Cortex of kidney (tissue), 1 donor: ENCODE measurements around the gene ARFGEF2.

Experiments used
- DNase-seq: peaks from one replicate; lab custom pipeline; 2025; lab: John Stamatoyannopoulos, UW

Gene ARFGEF2

DNA sequence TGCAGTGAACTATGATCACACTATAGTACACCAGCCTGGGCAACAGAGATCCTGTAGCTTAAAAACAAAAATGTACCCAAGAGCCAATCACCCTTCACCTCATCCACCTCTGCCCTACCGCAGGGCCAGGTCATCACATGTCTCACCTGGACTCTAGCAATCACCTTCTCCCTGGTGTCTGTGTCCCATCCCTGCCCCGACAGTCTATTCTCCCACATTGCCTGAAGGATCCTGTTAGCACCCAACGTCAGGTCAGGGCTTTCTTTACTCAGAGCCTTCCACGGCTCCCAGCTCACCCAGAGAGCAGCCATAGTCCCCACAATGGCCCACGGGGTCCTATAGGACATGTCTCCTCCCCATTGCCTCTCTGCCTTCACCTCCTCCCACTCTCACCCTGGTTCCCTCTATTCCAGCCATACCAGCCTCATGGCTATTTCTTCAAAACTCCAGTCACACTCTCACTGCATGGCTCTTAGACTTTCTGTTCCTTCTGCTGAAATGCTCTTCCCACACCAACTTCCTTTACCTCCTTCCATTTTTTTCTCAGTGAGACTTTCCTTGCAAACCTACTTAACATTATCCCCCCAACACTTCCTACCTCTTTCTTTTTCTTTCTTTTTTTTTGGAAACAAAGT, 22.5 kb upstream of the ARFGEF2 start:
- no peak for DNase-seq

DNA sequence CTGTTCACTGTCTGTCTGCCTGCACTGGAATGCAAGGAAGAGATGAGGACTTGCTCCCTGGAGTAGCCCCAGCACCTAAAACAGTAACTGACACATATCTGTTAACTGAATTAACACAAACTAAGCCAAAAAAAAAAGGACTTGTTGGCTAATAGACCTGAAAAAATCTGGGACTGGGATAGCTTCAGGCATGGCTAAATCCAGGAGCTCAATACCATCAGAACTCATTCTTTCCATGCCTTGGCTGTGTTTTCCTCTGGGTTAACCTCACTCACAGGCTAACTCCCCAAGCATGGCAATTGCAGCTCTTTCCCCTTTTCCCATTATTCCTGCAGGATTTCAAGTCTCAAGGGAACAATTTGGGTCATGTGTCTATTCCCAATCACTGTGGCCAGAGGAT, 21.6 kb upstream of the ARFGEF2 start:
- no peak for DNase-seq

DNA sequence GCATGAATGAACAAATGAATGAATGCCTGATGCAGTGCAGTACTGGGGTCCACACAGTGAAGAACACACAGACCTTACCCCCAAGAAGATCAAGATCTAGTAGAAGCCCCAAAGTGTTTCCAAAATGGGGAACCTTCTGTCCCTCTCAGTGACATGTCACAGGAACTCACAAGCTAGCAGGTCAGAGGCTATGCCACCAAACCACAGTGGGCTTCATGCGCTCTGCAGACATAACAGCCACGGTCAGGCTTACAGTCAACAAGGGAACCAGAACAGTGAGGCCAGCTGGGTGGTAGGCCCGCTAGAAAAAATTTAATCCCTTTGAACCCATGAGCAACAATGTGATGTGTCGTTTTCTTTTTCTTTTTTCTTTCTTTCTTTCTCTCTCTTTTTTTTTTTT, 20.2 kb upstream of the ARFGEF2 start:
- no peak for DNase-seq

GRCh38 chr20:48903705-48904104, 17.8 kb upstream of the ARFGEF2 start:
- DNase-seq = no peak

DNA sequence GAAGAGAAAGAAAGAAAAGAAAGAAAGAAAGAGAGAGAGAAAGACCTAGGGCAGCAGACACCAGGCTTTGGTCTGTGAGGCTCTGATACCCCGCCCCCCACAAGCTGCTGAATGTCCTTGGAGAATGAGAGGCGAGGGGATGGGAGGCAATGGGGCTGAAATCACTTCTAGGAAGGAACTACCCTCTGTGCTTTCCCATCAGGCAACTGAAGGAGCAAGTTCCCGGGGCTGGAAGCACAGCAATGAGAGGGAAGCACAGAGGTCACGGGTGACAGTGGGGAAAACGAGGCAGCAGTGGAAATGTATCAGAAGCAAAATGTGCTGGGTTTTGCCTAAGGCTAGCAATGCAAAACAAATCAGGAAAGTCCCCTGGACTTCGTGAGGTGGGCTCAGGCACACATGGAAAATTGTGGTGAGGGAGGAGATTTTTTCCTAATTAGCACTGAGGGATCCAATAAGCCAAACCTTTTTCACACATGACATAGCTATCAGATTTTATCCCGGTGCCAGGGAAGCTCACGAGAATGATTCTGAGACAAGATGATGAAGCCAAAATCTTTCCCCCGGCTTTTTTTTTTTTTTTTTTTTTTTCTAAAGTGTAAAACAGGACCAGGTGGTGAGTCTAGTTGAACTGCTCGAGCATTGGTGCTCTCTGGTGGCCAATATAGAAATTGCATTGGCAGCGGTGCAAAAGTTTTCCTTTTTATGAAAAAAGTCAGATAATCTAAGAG, 16.8 kb upstream of the ARFGEF2 start:
- no peak for DNase-seq

DNA sequence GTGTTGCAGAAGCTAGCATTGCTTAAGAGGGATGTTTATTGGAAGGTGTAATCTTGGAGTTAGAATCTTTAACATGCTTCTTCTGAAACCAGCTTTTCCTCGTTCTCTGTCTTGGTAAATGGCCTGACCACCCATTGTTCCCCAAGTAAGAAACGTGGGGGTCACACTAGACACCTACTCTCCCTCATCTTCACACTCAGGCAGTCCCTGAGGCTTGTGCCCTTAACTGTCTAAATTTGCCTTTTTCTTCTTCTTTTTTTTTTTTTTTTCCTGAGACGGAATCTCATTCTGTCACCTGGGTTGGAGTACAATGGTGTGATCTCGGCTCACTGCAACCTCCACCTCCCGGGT, 16.2 kb upstream of the ARFGEF2 start:
- no peak for DNase-seq

GRCh38 chr20:48906221-48906877, 15.2 kb upstream of the ARFGEF2 start:
- DNase-seq = no peak

- DNase-seq = no peak
These were observed 12.7 kb upstream of the ARFGEF2 start for GRCh38 chr20:48908656-48909319.

DNA sequence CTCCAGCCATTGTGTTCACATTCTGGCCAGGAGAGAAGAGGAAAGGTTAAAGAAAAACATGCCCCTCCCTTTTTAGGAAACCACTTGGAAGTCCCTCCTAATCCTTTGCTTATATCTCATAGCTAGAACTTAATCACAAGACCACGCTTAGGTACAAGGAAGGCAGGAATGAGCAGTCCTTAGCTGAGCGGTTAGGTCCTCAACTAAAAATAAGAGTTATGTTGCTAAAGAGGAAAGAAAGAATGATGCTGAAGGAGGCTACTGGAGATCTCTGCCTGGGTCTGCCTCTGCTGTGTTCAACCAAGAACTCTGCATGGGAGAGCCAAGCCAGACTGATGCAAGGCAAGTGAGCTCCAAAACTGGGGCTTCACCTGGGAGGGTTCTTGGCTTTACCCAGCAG, 11.6 kb upstream of the ARFGEF2 start:
- no peak for DNase-seq

- no peak for DNase-seq
These were observed 11.1 kb upstream of the ARFGEF2 start for GRCh38 chr20:48910347-48910781.

- DNase-seq = no peak
These were observed 9.4 kb upstream of the ARFGEF2 start for GRCh38 chr20:48912065-48912464.

DNA sequence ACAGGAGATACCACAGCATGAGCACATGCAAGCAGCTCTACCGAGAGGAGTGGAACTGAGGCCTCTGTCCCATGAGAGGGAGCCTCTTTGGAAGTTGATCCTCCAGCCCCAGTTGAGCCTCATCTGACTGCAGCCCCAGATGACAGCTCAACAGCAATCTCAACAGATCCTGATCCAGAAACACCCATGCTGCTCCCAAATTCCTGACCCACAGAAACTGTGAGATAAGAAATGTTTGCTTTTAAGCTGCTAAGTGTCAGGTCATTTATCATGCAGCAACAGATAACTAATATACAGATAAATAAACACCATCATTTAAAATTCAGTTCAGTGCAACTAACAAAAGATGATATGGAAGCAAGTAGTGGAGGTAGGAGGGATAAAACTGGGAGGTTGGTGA, 4.8 kb upstream of the ARFGEF2 start:
- no peak for DNase-seq

DNA sequence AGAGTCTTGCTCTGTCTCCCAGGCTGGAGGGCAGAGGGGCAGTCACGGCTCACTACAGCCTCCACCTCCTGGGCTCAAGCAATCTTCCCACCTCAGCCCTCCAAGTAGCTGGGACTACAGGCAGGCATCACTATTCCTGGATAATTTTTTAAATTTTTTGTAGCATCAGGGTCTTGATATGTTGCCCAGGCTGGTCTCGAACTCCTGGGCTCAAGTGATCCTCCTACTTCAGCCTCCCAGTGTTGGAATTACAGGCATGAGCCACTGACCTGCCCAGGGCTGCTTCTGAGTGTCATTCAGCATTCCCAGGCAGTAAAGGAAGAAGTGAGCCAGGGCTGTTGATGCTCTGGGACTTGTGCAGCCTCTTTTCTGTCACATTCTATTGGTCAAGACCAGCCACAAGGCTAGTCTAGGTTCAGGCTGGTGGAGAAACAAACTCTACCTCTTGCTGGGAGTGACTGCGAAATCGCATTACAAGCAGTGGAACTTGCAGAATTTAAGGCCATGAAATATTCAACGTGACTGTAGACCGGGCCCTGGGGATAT, 2.1 kb upstream of the ARFGEF2 start:
- no peak for DNase-seq

- no peak for DNase-seq
These were observed 1.5 kb upstream of the ARFGEF2 start for GRCh38 chr20:48919882-48920526.

- DNase-seq = no peak
These were observed 864 bp upstream of the ARFGEF2 start for GRCh38 chr20:48920527-48921167.

DNA sequence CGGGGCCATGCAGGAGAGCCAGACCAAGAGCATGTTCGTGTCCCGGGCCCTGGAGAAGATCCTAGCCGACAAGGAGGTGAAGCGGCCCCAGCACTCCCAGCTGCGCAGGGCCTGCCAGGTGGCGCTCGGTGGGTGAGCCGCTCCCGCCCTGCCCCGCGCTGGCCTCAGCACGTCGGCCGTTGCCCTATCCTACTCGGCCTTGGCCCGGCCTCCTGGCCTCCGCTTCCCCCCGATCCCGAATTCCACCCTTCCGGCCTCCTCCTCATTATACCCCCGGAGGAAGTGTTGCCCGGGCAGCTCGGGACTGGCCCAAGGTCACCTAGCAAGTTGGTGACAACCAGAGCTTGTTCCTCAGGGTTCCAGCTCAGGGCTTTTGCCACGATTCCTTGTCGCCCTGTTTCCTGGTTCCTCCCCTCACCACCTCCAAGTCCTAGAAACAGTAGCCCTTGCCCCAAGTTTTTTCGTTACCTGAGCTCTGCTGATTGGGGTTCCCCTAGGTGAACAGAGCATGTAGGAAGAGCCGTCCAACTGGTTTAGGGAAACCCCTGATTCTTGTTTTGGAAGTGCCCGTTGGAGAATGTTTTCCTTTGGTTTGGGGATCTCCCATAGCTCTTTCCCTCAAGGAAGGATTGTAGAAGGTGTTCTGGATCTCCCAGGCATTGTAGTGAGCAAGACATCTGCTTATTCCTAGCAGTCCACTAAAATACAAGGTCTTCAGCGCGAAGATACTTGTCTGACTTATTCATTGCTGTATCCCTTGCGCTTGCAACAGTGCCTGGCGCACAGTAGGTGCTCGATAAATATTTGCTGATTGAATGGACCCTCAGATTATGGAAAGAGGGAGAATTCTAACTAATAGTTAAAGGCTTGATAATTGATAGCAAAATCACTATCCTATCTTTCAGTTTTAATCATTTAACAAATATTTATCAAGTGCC, 641 bp downstream of the ARFGEF2 start:
- DNase-seq = no peak

- DNase-seq = no peak
These were observed 1.7 kb downstream of the ARFGEF2 start for GRCh38 chr20:48923149-48923718.

- DNase-seq = no peak
These were observed 3.2 kb downstream of the ARFGEF2 start for GRCh38 chr20:48924756-48925109.

- DNase-seq = no peak
These were observed 4.8 kb downstream of the ARFGEF2 start for GRCh38 chr20:48926267-48926666.

GRCh38 chr20:48926821-48927220, 5.3 kb downstream of the ARFGEF2 start:
- DNase-seq = no peak
